Small intestine (tissue), 7 donors: ENCODE measurements around the gene TMEM244. TPM values are rescaled to one million over a fixed set of nuclear protein-coding genes. Genes with fewer than 3 reads are reported as not detected.
"Not testable (repeated sequence)": the region's sequence is repeated elsewhere in the genome, so short reads cannot be mapped to it uniquely, and the experiment has no call there.

Experiments used
- DNase-seq, 2 donors: peaks; one replicate each; pipeline versions ENCODE4 v3.0.0 to v3.0.0-alpha.2; 2013
- FAIRE-seq: peaks from 2 replicates; lab custom pipeline; 2012; peaks lifted over from hg19 to GRCh38; lab: Jason Lieb, UNC
- H3K27ac ChIP-seq, 3 donors: one replicate each; pipeline ENCODE4 v1.5.1; 2013; ENCODE audit warnings: low read length in 2 of 3, mild to moderate bottlenecking in 2 of 3, control low read depth in 1 of 3, inconsistent platforms in 1 of 3, low read depth in 1 of 3, moderate library complexity in 1 of 3
- H3K27me3 ChIP-seq, 3 donors: one replicate each; pipeline ENCODE4 v1.6.1; 2013; ENCODE audit warnings: low read length in 3 of 3, inconsistent platforms in 1 of 3; ENCODE audit not compliant: control insufficient read depth in 3 of 3, insufficient read depth in 3 of 3
- H3K36me3 ChIP-seq, 3 donors: one replicate each; pipeline ENCODE4 v1.6.1; 2013; ENCODE audit warnings: low read length in 3 of 3, inconsistent platforms in 1 of 3, low read depth in 1 of 3, mild to moderate bottlenecking in 1 of 3, moderate library complexity in 1 of 3; ENCODE audit not compliant: control insufficient read depth in 3 of 3, insufficient read depth in 2 of 3
- H3K4me1 ChIP-seq, 3 donors: one replicate each; pipeline ENCODE4 v1.6.1; 2013; ENCODE audit warnings: low read length in 2 of 3, inconsistent platforms in 1 of 3, low read depth in 1 of 3, mild to moderate bottlenecking in 1 of 3, moderate library complexity in 1 of 3; ENCODE audit not compliant: control insufficient read depth in 3 of 3, insufficient read depth in 2 of 3
- H3K4me3 ChIP-seq, 3 donors: one replicate each; pipeline ENCODE4 v1.5.1; 2013; ENCODE audit warnings: low read length in 3 of 3, control low read depth in 1 of 3, inconsistent platforms in 1 of 3, low read depth in 1 of 3, mild to moderate bottlenecking in 1 of 3, moderate library complexity in 1 of 3
- H3K9me3 ChIP-seq, 2 donors: one replicate each; pipeline ENCODE4 v1.6.1; 2013; ENCODE audit warnings: low read depth in 1 of 2, low read length in 1 of 2; ENCODE audit not compliant: control insufficient read depth in 2 of 2, insufficient read depth in 1 of 2
- WGBS, 3 donors: extraction: QIAGEN DNeasy Blood & Tissue Kit; methylation state at CpG; one replicate each; pipeline ENCODE4 v1.1.7; 2013; 5-methylcytosine and 5-hydroxymethylcytosine counted together
- polyA plus RNA-seq, 4 donors: library from polyadenylated mRNA; stranded (reverse) in 3 of 4; unstranded in 1 of 4; fragments of 200-250 nt in 3 of 4; fragments of 120-200 nt in 1 of 4; gene quantifications; one replicate each; pipeline versions ENCODE4 v1.2.1 to v1.2.3, GENCODE V29; 2013
- donor health status: healthy with polysubstance abuse.
- donor health status: control.
- donor health status: control.
- donor health status: Bipolar disorder and iron deficiency.
- donor health status: healthy.

TMEM244 gene
- polyA plus RNA-seq, 4 donors = not detected

GRCh38 chr6:129844118-129844891 lies 16.8 kb downstream of the TMEM244 start:
- Histone ChIP-seq H3K9me3 (no peaks in the 10 kb centered on the region), H3K27ac (no peak overlapping the region), H3K27me3 (peaks cover 0 to 2% (median 0%) of the 10 kb centered on the region in 3 donors), H3K36me3 (no peaks in the 10 kb centered on the region), H3K4me1 (no peaks in the 10 kb centered on the region), H3K4me3 (no peak overlapping the region)
- 69 to 77% (median 69%) methylated on average over 10 of the region's 10 CpGs for WGBS, 3 donors
- DNase-seq = no peak
- no peak for FAIRE-seq

DNA sequence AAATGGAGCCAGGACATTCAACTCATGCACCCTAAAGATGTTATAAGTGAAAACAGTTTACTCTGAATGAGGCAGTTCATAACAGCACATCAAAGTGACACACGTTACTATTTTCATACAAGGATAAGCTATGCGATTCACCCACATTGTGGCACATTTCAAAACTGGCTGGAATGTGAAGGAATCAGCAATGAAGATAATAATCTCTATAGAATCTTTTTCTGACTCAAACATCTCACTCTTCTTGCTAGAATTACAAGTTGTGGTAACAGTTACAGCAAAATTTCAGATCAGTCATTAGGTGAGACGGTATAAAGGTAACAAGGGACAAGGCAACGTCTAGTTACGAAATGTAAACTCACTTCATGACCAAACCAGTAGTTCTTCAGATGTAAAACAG lies 17.5 kb downstream of the TMEM244 start:
- Histone ChIP-seq H3K4me1 (no peaks in the 10 kb centered on the region), H3K4me3 (no peak overlapping the region), H3K27ac (no peak overlapping the region), H3K36me3 (no peaks in the 10 kb centered on the region), H3K9me3 (no peaks in the 10 kb centered on the region), H3K27me3 (peaks cover 0 to 2% (median 0%) of the 10 kb centered on the region in 3 donors)
- DNase-seq (no peak), FAIRE-seq (no peak)
- WGBS, 3 donors = 74 to 81% (median 79%) methylated on average over 5 of the region's 5 CpGs

- peak; percentile 44 for FAIRE-seq
- Histone ChIP-seq H3K36me3 (no peaks in the 10 kb centered on the region), H3K27me3 (peaks cover 0 to 2% (median 0%) of the 10 kb centered on the region in 3 donors), H3K9me3 (no peaks in the 10 kb centered on the region), H3K4me1 (no peaks in the 10 kb centered on the region), H3K4me3 (no peak overlapping the region), H3K27ac (no peak overlapping the region)
- DNase-seq = no peak
Observed at GRCh38 chr6:129842881-129843409, 18.2 kb downstream of the TMEM244 start.

GRCh38 chr6:129842137-129842536 lies 19.0 kb downstream of the TMEM244 start:
- Histone ChIP-seq H3K27ac (no peak overlapping the region), H3K27me3 (peaks cover 0 to 2% (median 0%) of the 10 kb centered on the region in 3 donors), H3K36me3 (no peaks in the 10 kb centered on the region), H3K4me1 (no peaks in the 10 kb centered on the region), H3K4me3 (no peak overlapping the region), H3K9me3 (no peaks in the 10 kb centered on the region)
- DNase-seq (no peak), FAIRE-seq (no peak)
- WGBS, 3 donors = 48 to 85% (median 62%) methylated on average over 1 of the region's 1 CpG

GRCh38 chr6:129839562-129839961 lies 21.6 kb downstream of the TMEM244 start:
- not testable (repeated sequence) for DNase-seq, H3K27ac ChIP-seq, H3K36me3 ChIP-seq, H3K27me3 ChIP-seq, H3K4me3 ChIP-seq, H3K9me3 ChIP-seq, FAIRE-seq, H3K4me1 ChIP-seq
- WGBS, 3 donors = 30 to 69% (median 64%) methylated on average over 1 of the region's 1 CpG

- H3K4me1 ChIP-seq = no peaks in the 10 kb centered on the region
- no peaks in the 10 kb centered on the region for H3K36me3 ChIP-seq
- no peak for DNase-seq
- H3K9me3 ChIP-seq = no peaks in the 10 kb centered on the region
- no peak overlapping the region for H3K27ac ChIP-seq
- no peaks in the 10 kb centered on the region for H3K27me3 ChIP-seq
- no peak overlapping the region for H3K4me3 ChIP-seq
- no peak for FAIRE-seq
- WGBS, 3 donors = 66 to 79% (median 74%) methylated on average over 11 of the region's 11 CpGs
Observed at GRCh38 chr6:129835691-129836090, 25.4 kb downstream of the TMEM244 start.

DNA sequence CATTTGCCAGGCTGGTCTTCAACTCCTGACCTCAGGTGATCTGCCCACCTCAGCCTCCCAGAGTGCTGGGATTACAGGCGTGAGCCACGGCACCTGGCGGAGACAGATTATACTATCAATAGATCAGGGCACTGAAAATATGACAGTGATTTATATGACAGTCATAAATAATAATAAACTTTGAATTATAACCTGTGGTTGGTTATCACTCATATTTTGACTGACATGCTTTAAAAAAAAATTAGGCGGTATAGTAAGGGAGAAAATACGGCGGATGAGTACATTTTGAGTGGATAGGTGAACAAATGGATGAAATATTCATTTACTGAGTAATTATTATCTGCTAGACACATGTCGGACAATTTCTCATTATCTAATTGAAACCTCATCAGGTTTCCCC lies 28.8 kb downstream of the TMEM244 start:
- 31 to 69% (median 63%) methylated on average over 7 of the region's 7 CpGs for WGBS, 3 donors
- no peak for FAIRE-seq
- no peaks in the 10 kb centered on the region for H3K9me3 ChIP-seq
- H3K4me3 ChIP-seq = no peak overlapping the region
- H3K27me3 ChIP-seq = no peaks in the 10 kb centered on the region
- H3K27ac ChIP-seq = no peak overlapping the region
- no peaks in the 10 kb centered on the region for H3K36me3 ChIP-seq
- H3K4me1 ChIP-seq = no peaks in the 10 kb centered on the region
- no peak for DNase-seq

GRCh38 chr6:129828229-129828628 lies 32.9 kb downstream of the TMEM244 start:
- Histone ChIP-seq H3K4me1 (no peaks in the 10 kb centered on the region), H3K36me3 (no peaks in the 10 kb centered on the region), H3K9me3 (no peaks in the 10 kb centered on the region), H3K27ac (no peak overlapping the region), H3K27me3 (no peaks in the 10 kb centered on the region), H3K4me3 (no peak overlapping the region)
- DNase-seq = no peak
- 56 to 81% (median 72%) methylated on average over 3 of the region's 3 CpGs for WGBS, 3 donors
- no peak for FAIRE-seq
